Esophagus squamous epithelium (tissue), 4 donors: ENCODE results near the gene TMEM175.

Experiments
- CTCF ChIP-seq, 6 experiments: fragments of 450-650 bp in 4 of 6; fragments of 200-600 bp in 2 of 6; sonication (generic) in 2 of 6; IDR thresholded peaks; one replicate each; pipeline ENCODE4 v1.5.1; 2016 to 2019; ENCODE audit warnings: antibody characterized with exemption in 6 of 6, mild to moderate bottlenecking in 4 of 6, moderate library complexity in 4 of 6
- POLR2A ChIP-seq, 4 donors: fragments of 450-650 bp; IDR thresholded peaks; one replicate each; pipeline ENCODE4 v1.6.1; 2017; ENCODE audit warnings: antibody characterized with exemption in 4 of 4, mild to moderate bottlenecking in 4 of 4, moderate library complexity in 3 of 4

GRCh38 chr4:898123-898522 is 34.1 kb upstream of the TMEM175 start:
- TF ChIP-seq CTCF (IDR thresholded peaks at IDR 0.05), result no peak
- no peak for TF ChIP-seq POLR2A (IDR thresholded peaks at IDR 0.05)
